DND-41 (cell line): Measurements from ENCODE around the gene SGSM2.

Experiments used
- ATAC-seq: fragments of 200-7000 bp; cut with Tn5 transposase; 3 replicates; pipeline ENCODE4 v1.9.1; 2021; ENCODE audit warnings: low read depth; ENCODE audit not compliant: insufficient read depth
- DNase-seq: peaks from one replicate; pipeline ENCODE4 v3.0.0-alpha.2; 2020
- H2AFZ ChIP-seq: 2 replicates; pipeline ENCODE4 v1.6.0; 2012; ENCODE audit warnings: low read depth, low read length
- H3K27ac ChIP-seq: 2 replicates; pipeline ENCODE4 v1.5.1; 2012; ENCODE audit warnings: low read length, inconsistent platforms
- H3K27me3 ChIP-seq: fragments of 200-600 bp; sonication (generic); 2 replicates; pipeline ENCODE4 v1.6.0; 2012; ENCODE audit warnings: low read length, mild to moderate bottlenecking, inconsistent platforms; ENCODE audit not compliant: insufficient read depth, poor library complexity
- H3K36me3 ChIP-seq: 2 replicates; pipeline ENCODE4 v1.5.1; 2012; ENCODE audit warnings: low read length, inconsistent platforms; ENCODE audit not compliant: insufficient read depth
- H3K4me1 ChIP-seq: 2 replicates; pipeline ENCODE4 v1.5.1; 2012; ENCODE audit warnings: mild to moderate bottlenecking, low read length; ENCODE audit not compliant: insufficient read depth
- H3K4me2 ChIP-seq: 2 replicates; pipeline ENCODE4 v1.6.0; 2012; ENCODE audit warnings: mild to moderate bottlenecking, moderate library complexity, low read length, inconsistent platforms; ENCODE audit not compliant: insufficient read depth
- H3K4me3 ChIP-seq, 2 experiments: fragments of 200-600 bp in 1 of 2; shearing (Covaris generic) in 1 of 2; 2 replicates each; pipeline ENCODE4 v1.5.1; 2012 to 2016; ENCODE audit warnings: inconsistent platforms in 2 of 2, low read length in 2 of 2, mild to moderate bottlenecking in 2 of 2, low read depth in 1 of 2, moderate library complexity in 1 of 2
- H3K79me2 ChIP-seq: 2 replicates; pipeline ENCODE4 v1.6.0; 2012; ENCODE audit warnings: low read length, inconsistent platforms; ENCODE audit not compliant: insufficient read depth
- H3K9ac ChIP-seq: 2 replicates; pipeline ENCODE4 v1.6.0; 2012; ENCODE audit warnings: low read depth, mild to moderate bottlenecking, inconsistent platforms, low read length, moderate library complexity
- H3K9me3 ChIP-seq: 2 replicates; pipeline ENCODE4 v1.5.1; 2012; ENCODE audit warnings: low read length, moderate library complexity, mild to moderate bottlenecking, inconsistent platforms; ENCODE audit not compliant: insufficient read depth, severe bottlenecking
- H4K20me1 ChIP-seq: 2 replicates; pipeline ENCODE4 v1.6.0; 2012; ENCODE audit warnings: low read length; ENCODE audit not compliant: insufficient read depth
- CTCF ChIP-seq: IDR thresholded peaks from 2 replicates; pipeline ENCODE4 v1.5.1; 2012; ENCODE audit warnings: borderline replicate concordance, low read length, moderate library complexity, mild to moderate bottlenecking; ENCODE audit not compliant: poor library complexity, severe bottlenecking; ENCODE audit errors: extremely low read depth
- EZH2 ChIP-seq: IDR thresholded peaks from 3 replicates; pipeline ENCODE4 v1.6.1; 2012; ENCODE audit warnings: borderline replicate concordance, low read depth, mild to moderate bottlenecking, moderate library complexity, low read length, inconsistent platforms; ENCODE audit not compliant: severe bottlenecking

SGSM2 gene

GRCh38 chr17:2369551-2370210, 32.4 kb downstream of the SGSM2 start:
- Histone ChIP-seq H3K27ac (no peak overlapping the region), H2AFZ (no peak overlapping the region), H3K4me1 (no peaks in the 10 kb centered on the region), H4K20me1 (0 out of 2 replicates have a peak, but pooled peaks cover 3% of the 10 kb centered on the region), H3K9ac (no peak overlapping the region), H3K9me3 (no peaks in the 10 kb centered on the region), H3K4me2 (no peak overlapping the region), H3K36me3 (peaks cover 54% of the 10 kb centered on the region), H3K79me2 (no peaks in the 10 kb centered on the region), H3K4me3 (no peak overlapping the region), H3K27me3 (no peaks in the 10 kb centered on the region)
- peak; percentile 12 for TF ChIP-seq CTCF
- TF ChIP-seq EZH2 = no peak
- DNase-seq (no peak), ATAC-seq (no peak)

- Histone ChIP-seq H3K79me2 (no peaks in the 10 kb centered on the region), H2AFZ (no peak overlapping the region), H3K4me2 (no peak overlapping the region), H3K27me3 (no peaks in the 10 kb centered on the region), H3K27ac (no peak overlapping the region), H3K9ac (no peak overlapping the region), H3K4me3 (no peak overlapping the region), H3K36me3 (peaks cover 54% of the 10 kb centered on the region), H4K20me1 (0 out of 2 replicates have a peak, but pooled peaks cover 3% of the 10 kb centered on the region), H3K4me1 (no peaks in the 10 kb centered on the region), H3K9me3 (no peaks in the 10 kb centered on the region)
- ATAC-seq (no peak), DNase-seq (no peak)
- TF ChIP-seq CTCF (no peak), EZH2 (no peak)
These were observed 32.9 kb downstream of the SGSM2 start for GRCh38 chr17:2370211-2370589.

- no peak for DNase-seq
- ATAC-seq = no peak
- TF ChIP-seq CTCF = no peak
- TF ChIP-seq EZH2 = no peak
- Histone ChIP-seq H3K27ac (no peak overlapping the region), H2AFZ (no peak overlapping the region), H4K20me1 (0 out of 2 replicates have a peak, but pooled peaks cover 3% of the 10 kb centered on the region), H3K4me2 (no peak overlapping the region), H3K4me1 (no peaks in the 10 kb centered on the region), H3K9me3 (no peaks in the 10 kb centered on the region), H3K79me2 (no peaks in the 10 kb centered on the region), H3K4me3 (no peak overlapping the region), H3K36me3 (peaks cover 57% of the 10 kb centered on the region), H3K9ac (no peak overlapping the region), H3K27me3 (no peaks in the 10 kb centered on the region)
These were observed 34.2 kb downstream of the SGSM2 start for GRCh38 chr17:2371183-2372130.
